GM19238 (cell line): ENCODE results near the gene DACT2.
"Not testable (repeated sequence)": the region's sequence is repeated elsewhere in the genome, so short reads cannot be mapped to it uniquely, and the experiment has no call there.

ENCODE experiments used
- DNase-seq: peaks from one replicate; pipeline ENCODE4 v3.0.0; 2011; ENCODE audit warnings: low spot score; ENCODE audit not compliant: insufficient read length

Gene DACT2

GRCh38 chr6:168304752-168305015 is 14.9 kb downstream of the DACT2 start:
- no peak for DNase-seq

- no peak for DNase-seq
Measured at GRCh38 chr6:168303982-168304751, 15.4 kb downstream of the DACT2 start.

- no peak for DNase-seq
Measured at GRCh38 chr6:168302534-168302933, 17.0 kb downstream of the DACT2 start.

GRCh38 chr6:168301648-168302398 is 17.8 kb downstream of the DACT2 start:
- no peak for DNase-seq

- no peak for DNase-seq
Measured at GRCh38 chr6:168300975-168301647, 18.5 kb downstream of the DACT2 start.

GRCh38 chr6:168299541-168300511 is 19.8 kb downstream of the DACT2 start:
- DNase-seq, result no peak

GRCh38 chr6:168297643-168298042 is 21.9 kb downstream of the DACT2 start:
- DNase-seq, result no peak

GRCh38 chr6:168294901-168295300 is 24.7 kb downstream of the DACT2 start:
- DNase-seq, result no peak

- no peak for DNase-seq
Measured at GRCh38 chr6:168293636-168294530, 25.7 kb downstream of the DACT2 start.

GRCh38 chr6:168292826-168293225 is 26.8 kb downstream of the DACT2 start:
- no peak for DNase-seq

- DNase-seq, result no peak
Measured at GRCh38 chr6:168291450-168291849, 28.1 kb downstream of the DACT2 start.

- DNase-seq, result no peak
Measured at GRCh38 chr6:168290095-168290494, 29.5 kb downstream of the DACT2 start.

GRCh38 chr6:168289571-168289962 is 30.0 kb downstream of the DACT2 start:
- DNase-seq, result no peak

GRCh38 chr6:168288781-168289570 is 30.6 kb downstream of the DACT2 start:
- DNase-seq, result no peak

GRCh38 chr6:168287460-168287859 is 32.1 kb downstream of the DACT2 start:
- DNase-seq, result not testable (repeated sequence)

- not testable (repeated sequence) for DNase-seq
Measured at GRCh38 chr6:168286771-168287446, 32.7 kb downstream of the DACT2 start.

GRCh38 chr6:168286116-168286515 is 33.5 kb downstream of the DACT2 start:
- DNase-seq, result no peak

GRCh38 chr6:168285456-168285855 is 34.1 kb downstream of the DACT2 start:
- no peak for DNase-seq

- no peak for DNase-seq
Measured at GRCh38 chr6:168284187-168284586, 35.4 kb downstream of the DACT2 start.
